ENCODE measurements around the gene ATP2B3.

ATP2B3 gene

DNA sequence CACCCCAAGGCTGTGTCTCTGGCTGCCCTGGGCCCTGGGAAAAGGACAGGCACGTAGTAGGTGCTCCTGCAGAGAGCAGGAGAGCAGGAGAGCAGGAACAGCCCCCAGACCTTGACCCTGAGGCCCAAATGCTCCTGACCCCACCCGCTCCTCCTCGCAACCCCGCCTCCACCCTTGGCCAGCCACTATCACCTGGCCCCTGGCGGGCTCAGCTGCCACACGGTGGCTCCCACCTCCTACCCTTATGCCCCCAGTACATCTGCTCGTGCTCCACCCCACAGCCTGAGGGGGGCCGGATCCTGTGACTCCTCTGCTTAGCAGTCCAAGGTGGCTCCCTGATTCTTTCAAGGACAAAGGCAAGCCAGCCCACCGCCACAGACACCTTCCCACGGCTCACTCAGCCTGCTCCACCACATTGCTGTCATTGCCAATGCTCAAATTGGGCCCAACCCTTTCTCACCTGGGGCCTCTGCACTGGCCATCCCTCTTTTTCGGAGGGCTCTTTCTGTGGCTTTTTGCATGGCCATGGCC, 41.6 kb upstream of the ATP2B3 start:
- Histone ChIP-seq H3K27ac (ENCODE audit: low read depth in 2 of 2, low read length in 2 of 2) (no peak overlapping the region), H3K9ac (ENCODE audit: low read depth in 1 of 2, low read length in 2 of 2) (no peak overlapping the region), H3K9me3 (ENCODE audit: control insufficient read depth in 2 of 2, low read length in 2 of 2) (no peaks in the 10 kb centered on the region), H3K4me3 (ENCODE audit: low read length in 2 of 2) (no peak overlapping the region), H3K36me3 (ENCODE audit: control insufficient read depth in 2 of 2, insufficient read depth in 2 of 2, low read length in 2 of 2) (no peaks in the 10 kb centered on the region), H3K4me1 (ENCODE audit: control insufficient read depth in 2 of 2, insufficient read depth in 2 of 2, low read length in 2 of 2) (peaks cover 2% of the 10 kb centered on the region in 2 donors), H3K27me3 (ENCODE audit: control insufficient read depth in 2 of 2, insufficient read depth in 2 of 2, low read length in 2 of 2) (peaks cover 0 to 13% of the 10 kb centered on the region in 2 donors)

DNA sequence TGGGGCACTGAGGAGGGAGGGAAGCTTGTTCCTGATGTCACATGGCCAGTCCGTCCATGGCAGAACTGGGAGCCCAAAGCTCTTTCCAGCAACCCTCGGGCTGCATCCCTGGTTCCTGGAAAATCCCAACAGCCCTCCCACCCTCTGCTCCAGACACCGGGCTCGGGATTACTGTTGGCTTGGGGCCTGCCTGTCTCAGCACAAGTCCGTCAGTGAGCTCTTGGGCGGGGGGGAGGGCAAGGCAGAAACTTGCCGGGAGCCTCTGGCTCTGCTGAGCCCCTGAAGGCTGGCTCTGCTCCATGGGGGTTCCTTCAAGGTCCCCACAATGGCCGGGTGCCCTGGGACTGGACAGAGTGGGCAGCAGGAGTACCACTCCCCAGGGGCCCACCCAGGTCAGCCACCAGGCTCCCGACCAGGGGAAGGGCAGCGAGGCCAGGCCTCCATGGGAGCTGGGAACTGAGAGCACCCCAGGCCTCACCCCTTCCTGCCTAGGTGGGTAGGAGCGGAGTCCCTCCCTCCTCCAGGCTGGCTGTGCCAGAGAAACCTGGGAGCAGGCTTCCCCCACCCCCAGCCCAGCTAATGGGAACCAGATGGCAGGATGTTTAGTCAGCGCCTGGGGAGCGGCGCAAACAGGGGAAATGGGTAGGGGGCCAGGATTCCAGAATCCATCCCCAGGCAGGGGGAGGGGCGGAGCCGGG, 40.6 kb upstream of the ATP2B3 start:
- H3K27me3 ChIP-seq (ENCODE audit: control insufficient read depth in 2 of 2, insufficient read depth in 2 of 2, low read length in 2 of 2), result peaks cover 0 to 13% of the 10 kb centered on the region in 2 donors
- H3K4me1 ChIP-seq (ENCODE audit: control insufficient read depth in 2 of 2, insufficient read depth in 2 of 2, low read length in 2 of 2), result peaks cover 2% of the 10 kb centered on the region in 2 donors
- H3K9me3 ChIP-seq (ENCODE audit: control insufficient read depth in 2 of 2, low read length in 2 of 2), result no peaks in the 10 kb centered on the region
- no peak overlapping the region for H3K27ac ChIP-seq (ENCODE audit: low read depth in 2 of 2, low read length in 2 of 2)
- H3K36me3 ChIP-seq (ENCODE audit: control insufficient read depth in 2 of 2, insufficient read depth in 2 of 2, low read length in 2 of 2), result no peaks in the 10 kb centered on the region
- H3K4me3 ChIP-seq (ENCODE audit: low read length in 2 of 2), result no peak overlapping the region
- no peak overlapping the region for H3K9ac ChIP-seq (ENCODE audit: low read depth in 1 of 2, low read length in 2 of 2)

GRCh38 chrX:153477364-153477857, 40.0 kb upstream of the ATP2B3 start:
- no peak overlapping the region for H3K27ac ChIP-seq (ENCODE audit: low read depth in 2 of 2, low read length in 2 of 2)
- H3K36me3 ChIP-seq (ENCODE audit: control insufficient read depth in 2 of 2, insufficient read depth in 2 of 2, low read length in 2 of 2), result no peaks in the 10 kb centered on the region
- H3K27me3 ChIP-seq (ENCODE audit: control insufficient read depth in 2 of 2, insufficient read depth in 2 of 2, low read length in 2 of 2), result peaks cover 0 to 13% of the 10 kb centered on the region in 2 donors
- H3K4me1 ChIP-seq (ENCODE audit: control insufficient read depth in 2 of 2, insufficient read depth in 2 of 2, low read length in 2 of 2), result peaks cover 2% of the 10 kb centered on the region in 2 donors
- H3K9me3 ChIP-seq (ENCODE audit: control insufficient read depth in 2 of 2, low read length in 2 of 2), result no peaks in the 10 kb centered on the region
- no peak overlapping the region for H3K9ac ChIP-seq (ENCODE audit: low read depth in 1 of 2, low read length in 2 of 2)
- no peak overlapping the region for H3K4me3 ChIP-seq (ENCODE audit: low read length in 2 of 2)

GRCh38 chrX:153477901-153478300, 39.5 kb upstream of the ATP2B3 start:
- H3K27ac ChIP-seq (ENCODE audit: low read depth in 2 of 2, low read length in 2 of 2), result no peak overlapping the region
- H3K36me3 ChIP-seq (ENCODE audit: control insufficient read depth in 2 of 2, insufficient read depth in 2 of 2, low read length in 2 of 2), result no peaks in the 10 kb centered on the region
- no peaks in the 10 kb centered on the region for H3K9me3 ChIP-seq (ENCODE audit: control insufficient read depth in 2 of 2, low read length in 2 of 2)
- H3K27me3 ChIP-seq (ENCODE audit: control insufficient read depth in 2 of 2, insufficient read depth in 2 of 2, low read length in 2 of 2), result peaks cover 0 to 13% of the 10 kb centered on the region in 2 donors
- H3K4me3 ChIP-seq (ENCODE audit: low read length in 2 of 2), result no peak overlapping the region
- no peak overlapping the region for H3K9ac ChIP-seq (ENCODE audit: low read depth in 1 of 2, low read length in 2 of 2)
- H3K4me1 ChIP-seq (ENCODE audit: control insufficient read depth in 2 of 2, insufficient read depth in 2 of 2, low read length in 2 of 2), result peaks cover 2% of the 10 kb centered on the region in 2 donors

- H3K4me3 ChIP-seq (ENCODE audit: low read length in 2 of 2), result no peak overlapping the region
- H3K9me3 ChIP-seq (ENCODE audit: control insufficient read depth in 2 of 2, low read length in 2 of 2), result no peaks in the 10 kb centered on the region
- peaks cover 2% of the 10 kb centered on the region in 2 donors for H3K4me1 ChIP-seq (ENCODE audit: control insufficient read depth in 2 of 2, insufficient read depth in 2 of 2, low read length in 2 of 2)
- peaks cover 0 to 13% of the 10 kb centered on the region in 2 donors for H3K27me3 ChIP-seq (ENCODE audit: control insufficient read depth in 2 of 2, insufficient read depth in 2 of 2, low read length in 2 of 2)
- no peak overlapping the region for H3K27ac ChIP-seq (ENCODE audit: low read depth in 2 of 2, low read length in 2 of 2)
- H3K36me3 ChIP-seq (ENCODE audit: control insufficient read depth in 2 of 2, insufficient read depth in 2 of 2, low read length in 2 of 2), result no peaks in the 10 kb centered on the region
- no peak overlapping the region for H3K9ac ChIP-seq (ENCODE audit: low read depth in 1 of 2, low read length in 2 of 2)
Measured at GRCh38 chrX:153478746-153479145, 38.7 kb upstream of the ATP2B3 start.

GRCh38 chrX:153481043-153481442, 36.4 kb upstream of the ATP2B3 start:
- peaks cover 0 to 8% of the 10 kb centered on the region in 2 donors for H3K27me3 ChIP-seq (ENCODE audit: control insufficient read depth in 2 of 2, insufficient read depth in 2 of 2, low read length in 2 of 2)
- H3K9me3 ChIP-seq (ENCODE audit: control insufficient read depth in 2 of 2, low read length in 2 of 2), result no peaks in the 10 kb centered on the region
- no peaks in the 10 kb centered on the region for H3K36me3 ChIP-seq (ENCODE audit: control insufficient read depth in 2 of 2, insufficient read depth in 2 of 2, low read length in 2 of 2)
- no peak overlapping the region for H3K9ac ChIP-seq (ENCODE audit: low read depth in 1 of 2, low read length in 2 of 2)
- no peak overlapping the region for H3K4me3 ChIP-seq (ENCODE audit: low read length in 2 of 2)
- peaks cover 0 to 2% of the 10 kb centered on the region in 2 donors for H3K4me1 ChIP-seq (ENCODE audit: control insufficient read depth in 2 of 2, insufficient read depth in 2 of 2, low read length in 2 of 2)
- H3K27ac ChIP-seq (ENCODE audit: low read depth in 2 of 2, low read length in 2 of 2), result no peak overlapping the region

DNA sequence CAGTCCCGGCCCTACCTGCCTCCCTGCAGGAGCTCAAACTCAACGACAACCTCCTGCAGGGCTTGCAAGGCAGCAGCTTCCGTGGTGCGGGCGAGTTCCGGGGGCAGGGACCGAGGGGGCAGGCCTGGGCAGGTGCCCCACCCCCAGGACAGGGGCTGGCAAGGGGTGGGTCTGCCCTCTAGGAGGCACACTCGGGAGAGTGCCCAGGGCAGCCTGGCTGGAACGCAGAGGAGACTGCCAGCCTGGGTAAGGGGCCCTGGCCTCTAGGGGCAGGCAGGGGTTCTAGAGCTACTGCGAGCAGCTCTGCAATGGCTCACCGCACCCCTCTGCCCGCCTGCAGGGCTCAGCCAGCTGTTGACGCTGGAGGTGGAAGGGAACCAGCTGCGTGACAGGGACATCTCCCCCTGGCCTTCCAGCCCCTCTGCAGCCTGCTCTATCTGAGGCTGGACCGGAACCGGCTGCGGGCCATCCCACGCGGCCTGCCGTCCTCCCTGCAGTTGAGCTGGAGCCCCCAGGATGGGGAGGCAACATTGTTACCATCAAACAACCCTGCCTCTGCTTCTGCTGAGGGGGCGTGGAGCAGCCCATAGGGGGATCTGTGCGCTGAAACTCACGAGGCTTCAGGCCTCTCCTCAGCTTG, 34.9 kb upstream of the ATP2B3 start:
- Histone ChIP-seq H3K4me1 (ENCODE audit: control insufficient read depth in 2 of 2, insufficient read depth in 2 of 2, low read length in 2 of 2) (no peaks in the 10 kb centered on the region), H3K9ac (ENCODE audit: low read depth in 1 of 2, low read length in 2 of 2) (no peak overlapping the region), H3K4me3 (ENCODE audit: low read length in 2 of 2) (no peak overlapping the region), H3K36me3 (ENCODE audit: control insufficient read depth in 2 of 2, insufficient read depth in 2 of 2, low read length in 2 of 2) (no peaks in the 10 kb centered on the region), H3K9me3 (ENCODE audit: control insufficient read depth in 2 of 2, low read length in 2 of 2) (no peaks in the 10 kb centered on the region), H3K27ac (ENCODE audit: low read depth in 2 of 2, low read length in 2 of 2) (no peak overlapping the region), H3K27me3 (ENCODE audit: control insufficient read depth in 2 of 2, insufficient read depth in 2 of 2, low read length in 2 of 2) (peaks cover 0 to 3% of the 10 kb centered on the region in 2 donors)

GRCh38 chrX:153485396-153486080, 31.9 kb upstream of the ATP2B3 start:
- Histone ChIP-seq H3K4me1 (ENCODE audit: control insufficient read depth in 2 of 2, insufficient read depth in 2 of 2, low read length in 2 of 2) (no peaks in the 10 kb centered on the region), H3K9ac (ENCODE audit: low read depth in 1 of 2, low read length in 2 of 2) (no peak overlapping the region), H3K9me3 (ENCODE audit: control insufficient read depth in 2 of 2, low read length in 2 of 2) (no peaks in the 10 kb centered on the region), H3K27ac (ENCODE audit: low read depth in 2 of 2, low read length in 2 of 2) (no peak overlapping the region), H3K27me3 (ENCODE audit: control insufficient read depth in 2 of 2, insufficient read depth in 2 of 2, low read length in 2 of 2) (no peaks in the 10 kb centered on the region), H3K36me3 (ENCODE audit: control insufficient read depth in 2 of 2, insufficient read depth in 2 of 2, low read length in 2 of 2) (no peaks in the 10 kb centered on the region), H3K4me3 (ENCODE audit: low read length in 2 of 2) (no peak overlapping the region)

DNA sequence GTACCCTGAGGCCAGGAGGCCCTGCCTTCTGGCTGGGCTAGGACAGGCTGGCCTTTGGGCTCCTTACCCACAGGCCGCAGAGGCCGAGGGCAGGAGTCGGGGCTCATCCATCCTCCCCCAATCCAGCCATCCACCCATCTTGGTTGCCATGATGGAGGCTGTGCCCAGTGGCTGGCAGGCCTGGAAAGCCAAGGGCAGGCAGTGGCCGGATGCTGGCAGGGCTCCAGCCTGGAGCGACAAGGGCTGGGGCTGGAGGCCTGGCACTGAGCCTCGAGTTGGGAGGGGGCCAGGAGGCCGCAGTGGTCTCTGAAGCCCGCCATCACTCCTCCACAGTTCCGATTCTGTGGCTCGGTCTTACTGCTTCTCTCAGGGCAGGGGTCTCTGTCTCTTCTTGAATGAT, 31.3 kb upstream of the ATP2B3 start:
- H3K36me3 ChIP-seq (ENCODE audit: control insufficient read depth in 2 of 2, insufficient read depth in 2 of 2, low read length in 2 of 2), result no peaks in the 10 kb centered on the region
- H3K9me3 ChIP-seq (ENCODE audit: control insufficient read depth in 2 of 2, low read length in 2 of 2), result no peaks in the 10 kb centered on the region
- H3K4me3 ChIP-seq (ENCODE audit: low read length in 2 of 2), result no peak overlapping the region
- no peak overlapping the region for H3K27ac ChIP-seq (ENCODE audit: low read depth in 2 of 2, low read length in 2 of 2)
- H3K9ac ChIP-seq (ENCODE audit: low read depth in 1 of 2, low read length in 2 of 2), result no peak overlapping the region
- H3K27me3 ChIP-seq (ENCODE audit: control insufficient read depth in 2 of 2, insufficient read depth in 2 of 2, low read length in 2 of 2), result no peaks in the 10 kb centered on the region
- H3K4me1 ChIP-seq (ENCODE audit: control insufficient read depth in 2 of 2, insufficient read depth in 2 of 2, low read length in 2 of 2), result no peaks in the 10 kb centered on the region

GRCh38 chrX:153487590-153488071, 29.8 kb upstream of the ATP2B3 start:
- H3K4me3 ChIP-seq (ENCODE audit: low read length in 2 of 2), result no peak overlapping the region
- H3K27me3 ChIP-seq (ENCODE audit: control insufficient read depth in 2 of 2, insufficient read depth in 2 of 2, low read length in 2 of 2), result no peaks in the 10 kb centered on the region
- H3K9me3 ChIP-seq (ENCODE audit: control insufficient read depth in 2 of 2, low read length in 2 of 2), result no peaks in the 10 kb centered on the region
- no peak overlapping the region for H3K27ac ChIP-seq (ENCODE audit: low read depth in 2 of 2, low read length in 2 of 2)
- no peak overlapping the region for H3K9ac ChIP-seq (ENCODE audit: low read depth in 1 of 2, low read length in 2 of 2)
- no peaks in the 10 kb centered on the region for H3K36me3 ChIP-seq (ENCODE audit: control insufficient read depth in 2 of 2, insufficient read depth in 2 of 2, low read length in 2 of 2)
- H3K4me1 ChIP-seq (ENCODE audit: control insufficient read depth in 2 of 2, insufficient read depth in 2 of 2, low read length in 2 of 2), result no peaks in the 10 kb centered on the region
